Activated CD8-positive, alpha-beta T cell treated with anti-CD3 and anti-CD28 coated beads for 36 hours (primary cell): Measurements from ENCODE around the gene ATCAY. TPM values are rescaled to one million over a fixed set of nuclear protein-coding genes. Genes with fewer than 3 reads are reported as not detected.

Experiments used
- ATAC-seq: fragments of 200-7000 bp; cut with Tn5 transposase; one replicate; pipeline ENCODE4 v1.10.0; 2021; ENCODE audit warnings: mild to moderate bottlenecking, moderate library complexity
- CTCF ChIA-PET: fragments of 350-600 bp; sonication (Branson Sonifier 250); formaldehyde crosslinking; loops from one replicate; lab custom pipeline; 2021; ENCODE audit warnings: antibody characterized with exemption; lab: Charles Lee
- POLR2A ChIA-PET: fragments of 350-600 bp; sonication (Branson Sonifier 250); formaldehyde crosslinking; loops from one replicate; lab custom pipeline; 2021; ENCODE audit warnings: antibody characterized with exemption; lab: Charles Lee
- DNase-seq: peaks from one replicate; pipeline ENCODE4 v3.0.0-alpha.2; 2020
- H3K27ac Mint-ChIP-seq: one replicate; pipeline ENCODE4 v1.8.0; 2021; ENCODE audit warnings: mild to moderate bottlenecking, mixed read lengths
- H3K27me3 Mint-ChIP-seq: one replicate; pipeline ENCODE4 v1.8.0; 2021; ENCODE audit warnings: mixed read lengths
- H3K36me3 Mint-ChIP-seq: one replicate; pipeline ENCODE4 v1.8.0; 2021; ENCODE audit warnings: low read depth, mixed read lengths
- H3K4me1 Mint-ChIP-seq: one replicate; pipeline ENCODE4 v1.8.0; 2021; ENCODE audit warnings: low read depth, mixed read lengths
- H3K4me3 Mint-ChIP-seq: one replicate; pipeline ENCODE4 v1.8.0; 2021; ENCODE audit warnings: mild to moderate bottlenecking, moderate library complexity, mixed read lengths
- H3K9me3 Mint-ChIP-seq: one replicate; pipeline ENCODE4 v1.8.0; 2021; ENCODE audit warnings: mixed read lengths
- CTCF ChIP-seq: fragments of 200-600 bp; IDR thresholded peaks from one replicate; pipeline ENCODE4 v1.8.0; 2022; ENCODE audit warnings: antibody characterized with exemption, mild to moderate bottlenecking
- intact Hi-C: fragments of 100-400 bp; cut with micrococcal nuclease; formaldehyde crosslinking; loops from one replicate; pipeline ENCODE4 v1.10.0; 2022
- total RNA-seq, 2 experiments: library from RNA; stranded (reverse); gene quantifications; one replicate each; pipeline ENCODE4 v1.2.3, GENCODE V29; 2021

ATCAY gene
- total RNA-seq, 2 experiments from 2014 or later, result not detected

GRCh38 chr19:3955688-3956087 is 75.2 kb downstream of the ATCAY start:
- Mint-ChIP-seq H3K9me3 (no peaks in the 10 kb centered on the region), H3K36me3 (peaks cover 1% of the 10 kb centered on the region), H3K4me3 (no peak overlapping the region), H3K27ac (no peak overlapping the region), H3K27me3 (no peaks in the 10 kb centered on the region), H3K4me1 (peaks cover 7% of the 10 kb centered on the region)
- CTCF ChIA-PET, result no interaction called here
- DNase-seq (no peak), ATAC-seq (no peak)
- intact Hi-C loops, result no loop called here
- TF ChIP-seq CTCF, result no peak
- POLR2A ChIA-PET, result interaction anchor here (0.6 to 1.6 kb wide), 2 partner anchors 14 to 22 kb away, joined by 4 to 5 read pairs; no protein-coding TSS in a partner anchor

GRCh38 chr19:3958836-3959765 is 78.6 kb downstream of the ATCAY start:
- ATAC-seq, result no peak
- Mint-ChIP-seq H3K9me3 (no peaks in the 10 kb centered on the region), H3K36me3 (peaks cover 6% of the 10 kb centered on the region), H3K27me3 (no peaks in the 10 kb centered on the region), H3K27ac (no peak overlapping the region), H3K4me3 (no peak overlapping the region), H3K4me1 (no peaks in the 10 kb centered on the region)
- POLR2A ChIA-PET, result interaction anchor here (1.0 kb wide), 1 partner anchor 13 kb away, joined by 3 read pairs; no protein-coding TSS in a partner anchor
- TF ChIP-seq CTCF, result no peak
- CTCF ChIA-PET, result no interaction called here
- intact Hi-C loops, result no loop called here
- no peak for DNase-seq

GRCh38 chr19:3959766-3960131 is 79.3 kb downstream of the ATCAY start:
- H3K4me1 Mint-ChIP-seq, result no peaks in the 10 kb centered on the region
- DNase-seq (no peak), ATAC-seq (no peak)
- no peak overlapping the region for H3K4me3 Mint-ChIP-seq
- intact Hi-C loops, result no loop called here
- H3K27me3 Mint-ChIP-seq, result no peaks in the 10 kb centered on the region
- ChIA-PET CTCF (no interaction called here), POLR2A (interaction anchor here (1.0 kb wide), 2 partner anchors 10 to 12 kb away, joined by 3 to 4 read pairs; no protein-coding TSS in a partner anchor)
- TF ChIP-seq CTCF, result no peak
- no peaks in the 10 kb centered on the region for H3K9me3 Mint-ChIP-seq
- H3K27ac Mint-ChIP-seq, result no peak overlapping the region
- peaks cover 9% of the 10 kb centered on the region for H3K36me3 Mint-ChIP-seq

GRCh38 chr19:3961007-3961406 is 80.5 kb downstream of the ATCAY start:
- Mint-ChIP-seq H3K27me3 (no peaks in the 10 kb centered on the region), H3K36me3 (peaks cover 11% of the 10 kb centered on the region), H3K4me3 (no peak overlapping the region), H3K27ac (no peak overlapping the region), H3K9me3 (no peaks in the 10 kb centered on the region), H3K4me1 (no peaks in the 10 kb centered on the region)
- POLR2A ChIA-PET, result no interaction called here
- CTCF ChIA-PET, result no interaction called here
- no peak for TF ChIP-seq CTCF
- DNase-seq (no peak), ATAC-seq (no peak)
- intact Hi-C loops, result no loop called here
